Natural killer cell (primary cell): Measurements from ENCODE around the gene BBX. TPM values are rescaled to one million over a fixed set of nuclear protein-coding genes. Genes with fewer than 3 reads are reported as not detected.

Experiments used
- ATAC-seq, 3 donors: fragments of 150-1000 bp in 2 of 3; fragments of 200-7000 bp in 1 of 3; cut with Tn5 transposase; 1 replicate in 1 of 3; 2 replicates in 2 of 3; pipeline ENCODE4 v1.10.0; 2021; ENCODE audit warnings: mild to moderate bottlenecking in 2 of 3, moderate library complexity in 2 of 3
- DNase-seq, 2 donors: peaks; one replicate each; pipeline versions ENCODE4 v3.0.0 to v3.0.0-alpha.2; 2013 to 2021; ENCODE audit warnings: mixed read lengths in 1 of 2
- H3K27ac ChIP-seq: one replicate; pipeline ENCODE4 v1.5.1; 2013; ENCODE audit warnings: mild to moderate bottlenecking, low read length
- H3K27me3 ChIP-seq: one replicate; pipeline ENCODE4 v1.6.1; 2013; ENCODE audit warnings: low read length; ENCODE audit not compliant: control insufficient read depth, insufficient read depth
- H3K36me3 ChIP-seq: one replicate; pipeline ENCODE4 v1.6.1; 2013; ENCODE audit warnings: low read length; ENCODE audit not compliant: control insufficient read depth, insufficient read depth
- H3K4me1 ChIP-seq: one replicate; pipeline ENCODE4 v1.6.1; 2013; ENCODE audit warnings: low read length; ENCODE audit not compliant: control insufficient read depth, insufficient read depth
- H3K4me3 ChIP-seq: one replicate; pipeline ENCODE4 v1.5.1; 2013; ENCODE audit warnings: low read length
- H3K9me3 ChIP-seq: one replicate; pipeline ENCODE4 v1.6.1; 2013; ENCODE audit warnings: low read length; ENCODE audit not compliant: control insufficient read depth, insufficient read depth
- H3K27ac Mint-ChIP-seq, 2 donors: one replicate each; pipeline ENCODE4 v1.8.0; 2022; ENCODE audit warnings: mild to moderate bottlenecking in 2 of 2, mixed read lengths in 2 of 2, moderate library complexity in 1 of 2
- H3K27me3 Mint-ChIP-seq, 2 donors: one replicate each; pipeline ENCODE4 v1.8.0; 2022; ENCODE audit warnings: low read depth in 2 of 2, mixed read lengths in 2 of 2
- H3K36me3 Mint-ChIP-seq: one replicate; pipeline ENCODE4 v1.8.0; 2022; ENCODE audit warnings: mixed read lengths
- H3K4me1 Mint-ChIP-seq, 2 donors: one replicate each; pipeline ENCODE4 v1.8.0; 2022; ENCODE audit warnings: mixed read lengths in 2 of 2
- H3K4me3 Mint-ChIP-seq: one replicate; pipeline ENCODE4 v1.8.0; 2022; ENCODE audit warnings: mild to moderate bottlenecking, moderate library complexity, mixed read lengths
- H3K9me3 Mint-ChIP-seq, 2 donors: one replicate each; pipeline ENCODE4 v1.8.0; 2022; ENCODE audit warnings: mixed read lengths in 2 of 2
- WGBS: methylation state at CpG from one replicate; pipeline ENCODE4 v1.1.7; 2013; ENCODE audit warnings: missing lambda C conversion rate; ENCODE audit not compliant: insufficient coverage; 5-methylcytosine and 5-hydroxymethylcytosine counted together
- intact Hi-C: fragments of 100-400 bp; cut with micrococcal nuclease; formaldehyde crosslinking; loops from one replicate; pipeline ENCODE4 v1.14.2; 2022
- total RNA-seq, 4 donors: library from RNA; stranded (reverse); fragments of 120-200 nt in 1 of 4; gene quantifications; one replicate each; pipeline versions ENCODE4 v1.2.3 to v1.2.4, GENCODE V29; 2013 to 2022
- TF ChIP-seq, protein P1 (sequence below): fragments of 200-600 bp; IDR thresholded peaks from one replicate; pipeline ENCODE4 v1.8.0; 2022; ENCODE audit warnings: antibody characterized with exemption

The BBX gene
- total RNA-seq, 3 donors from 2014 or later (not counting 1 experiment from before 2014, with no cell fraction given), result 80.0 to 87.1 (median 83.4) TPM

- no peaks in the 10 kb centered on the region for H3K9me3 Mint-ChIP-seq
- peaks cover 18 to 23% of the 10 kb centered on the region in 2 donors for H3K4me1 Mint-ChIP-seq
- no CpG with 5 or more reads among the region's 2 CpGs for WGBS
- ATAC-seq (no peak), DNase-seq (no peak)
- no peaks in the 10 kb centered on the region for H3K27me3 ChIP-seq
- intact Hi-C loops, result loop anchor here (10.0 kb wide), 2 partner anchors 167 to 897 kb away; no protein-coding TSS in a partner anchor
- no peak overlapping the region for H3K4me3 ChIP-seq
- H3K9me3 ChIP-seq, result no peaks in the 10 kb centered on the region
- H3K4me1 ChIP-seq, result no peaks in the 10 kb centered on the region
- H3K27ac Mint-ChIP-seq, result peak overlapping the region; percentile 27 to 51
- H3K27ac ChIP-seq, result no peak overlapping the region
- TF ChIP-seq, protein P1, sequence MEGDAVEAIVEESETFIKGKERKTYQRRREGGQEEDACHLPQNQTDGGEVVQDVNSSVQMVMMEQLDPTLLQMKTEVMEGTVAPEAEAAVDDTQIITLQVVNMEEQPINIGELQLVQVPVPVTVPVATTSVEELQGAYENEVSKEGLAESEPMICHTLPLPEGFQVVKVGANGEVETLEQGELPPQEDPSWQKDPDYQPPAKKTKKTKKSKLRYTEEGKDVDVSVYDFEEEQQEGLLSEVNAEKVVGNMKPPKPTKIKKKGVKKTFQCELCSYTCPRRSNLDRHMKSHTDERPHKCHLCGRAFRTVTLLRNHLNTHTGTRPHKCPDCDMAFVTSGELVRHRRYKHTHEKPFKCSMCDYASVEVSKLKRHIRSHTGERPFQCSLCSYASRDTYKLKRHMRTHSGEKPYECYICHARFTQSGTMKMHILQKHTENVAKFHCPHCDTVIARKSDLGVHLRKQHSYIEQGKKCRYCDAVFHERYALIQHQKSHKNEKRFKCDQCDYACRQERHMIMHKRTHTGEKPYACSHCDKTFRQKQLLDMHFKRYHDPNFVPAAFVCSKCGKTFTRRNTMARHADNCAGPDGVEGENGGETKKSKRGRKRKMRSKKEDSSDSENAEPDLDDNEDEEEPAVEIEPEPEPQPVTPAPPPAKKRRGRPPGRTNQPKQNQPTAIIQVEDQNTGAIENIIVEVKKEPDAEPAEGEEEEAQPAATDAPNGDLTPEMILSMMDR, result no peak
- no peaks in the 10 kb centered on the region for H3K36me3 Mint-ChIP-seq
- no peak overlapping the region for H3K4me3 Mint-ChIP-seq
- no peaks in the 10 kb centered on the region for H3K36me3 ChIP-seq
- H3K27me3 Mint-ChIP-seq, result no peaks in the 10 kb centered on the region
Measured at GRCh38 chr3:107578091-107578490, 55.3 kb downstream of the BBX start.

DNA sequence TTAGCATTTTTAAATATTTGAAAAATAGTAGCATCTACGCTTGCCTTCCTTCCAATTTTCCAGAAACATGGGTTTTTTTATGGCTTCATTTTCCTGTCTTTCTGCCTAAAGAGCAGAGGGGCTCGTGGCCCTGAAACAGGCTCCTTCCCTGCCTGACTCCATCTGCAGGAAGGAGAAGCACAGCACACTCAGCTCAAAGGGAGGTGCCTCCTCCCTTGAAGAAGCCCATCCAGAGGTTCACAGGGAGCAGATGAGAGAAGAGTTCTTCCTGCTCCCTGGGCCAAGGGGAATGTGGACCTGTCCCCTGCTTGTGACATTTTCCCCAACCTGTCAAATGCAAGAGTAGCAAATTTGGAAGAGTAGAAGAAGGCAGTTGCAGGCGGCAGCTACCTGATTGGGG is 55.8 kb downstream of the BBX start:
- ATAC-seq, result no peak
- H3K4me3 ChIP-seq, result no peak overlapping the region
- 96% methylated on average over 2 of the region's 3 CpGs for WGBS
- Mint-ChIP-seq H3K27ac (peak overlapping the region; percentile 27 to 51), H3K36me3 (no peaks in the 10 kb centered on the region), H3K9me3 (no peaks in the 10 kb centered on the region), H3K27me3 (no peaks in the 10 kb centered on the region), H3K4me1 (peaks cover 18 to 23% of the 10 kb centered on the region in 2 donors), H3K4me3 (no peak overlapping the region)
- H3K27ac ChIP-seq, result no peak overlapping the region
- H3K27me3 ChIP-seq, result no peaks in the 10 kb centered on the region
- DNase-seq, result no peak
- intact Hi-C loops, result loop anchor here (10.0 kb wide), 2 partner anchors 166 to 896 kb away; no protein-coding TSS in a partner anchor
- TF ChIP-seq, protein P1, result no peak
- H3K36me3 ChIP-seq, result no peaks in the 10 kb centered on the region
- H3K4me1 ChIP-seq, result no peaks in the 10 kb centered on the region
- no peaks in the 10 kb centered on the region for H3K9me3 ChIP-seq

- Mint-ChIP-seq H3K9me3 (no peaks in the 10 kb centered on the region), H3K36me3 (no peaks in the 10 kb centered on the region), H3K4me1 (peaks cover 18 to 23% of the 10 kb centered on the region in 2 donors), H3K27ac (peak overlapping the region in 1 of 2 donors; percentile 42), H3K4me3 (no peak overlapping the region), H3K27me3 (no peaks in the 10 kb centered on the region)
- no peak overlapping the region for H3K4me3 ChIP-seq
- DNase-seq (no peak), ATAC-seq (no peak)
- no peaks in the 10 kb centered on the region for H3K4me1 ChIP-seq
- H3K27ac ChIP-seq, result no peak overlapping the region
- intact Hi-C loops, result loop anchor here (10.0 kb wide), 2 partner anchors 165 to 895 kb away; no protein-coding TSS in a partner anchor
- TF ChIP-seq, protein P1, result no peak
- no peaks in the 10 kb centered on the region for H3K27me3 ChIP-seq
- no peaks in the 10 kb centered on the region for H3K36me3 ChIP-seq
- no peaks in the 10 kb centered on the region for H3K9me3 ChIP-seq
- WGBS, result 87% methylated on average over 4 of the region's 4 CpGs
Measured at GRCh38 chr3:107579371-107579770, 56.6 kb downstream of the BBX start.

DNA sequence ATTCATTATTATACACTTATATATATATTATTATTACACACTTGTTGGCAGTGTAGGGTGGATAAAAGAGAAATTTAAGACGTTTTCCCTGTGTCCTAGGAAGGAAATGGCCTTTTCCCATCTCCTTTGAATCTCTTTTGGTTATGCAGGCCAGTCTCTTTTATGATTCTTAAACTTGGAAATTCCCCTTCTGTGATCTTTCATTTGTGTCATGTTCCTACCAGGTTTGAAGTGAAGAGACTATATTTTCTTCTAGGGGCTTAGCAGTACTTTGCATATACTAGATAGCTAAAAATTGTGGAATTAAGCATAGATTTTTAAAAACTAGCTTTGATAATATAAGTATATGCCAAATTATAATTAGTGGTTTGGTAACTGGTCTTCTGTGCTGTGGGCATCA is 58.5 kb downstream of the BBX start:
- TF ChIP-seq, protein P1, result no peak
- ATAC-seq (no peak), DNase-seq (no peak)
- H3K9me3 ChIP-seq, result no peaks in the 10 kb centered on the region
- Mint-ChIP-seq H3K27me3 (no peaks in the 10 kb centered on the region), H3K36me3 (no peaks in the 10 kb centered on the region), H3K27ac (no peak overlapping the region), H3K9me3 (no peaks in the 10 kb centered on the region), H3K4me1 (peaks cover 18 to 23% of the 10 kb centered on the region in 2 donors), H3K4me3 (no peak overlapping the region)
- no peak overlapping the region for H3K27ac ChIP-seq
- H3K36me3 ChIP-seq, result no peaks in the 10 kb centered on the region
- WGBS, result no CpG with 5 or more reads among the region's 1 CpG
- H3K4me1 ChIP-seq, result no peaks in the 10 kb centered on the region
- H3K27me3 ChIP-seq, result no peaks in the 10 kb centered on the region
- intact Hi-C loops, result no loop called here
- H3K4me3 ChIP-seq, result no peak overlapping the region
